A549 (cell line): ENCODE data around the gene IFT80. TPM values are rescaled to one million over a fixed set of nuclear protein-coding genes. Genes with fewer than 3 reads are reported as not detected.

Source experiments
- ATAC-seq, 2 experiments: fragments of 200-7000 bp in 1 of 2; fragments of >200 bp in 1 of 2; cut with Nextera tagmentation in 1 of 2; cut with Tn5 transposase in 1 of 2; 3 replicates each; pipeline versions ENCODE4 v1.8.0 to v1.9.1; 2018 to 2020; ENCODE audit warnings: mild to moderate bottlenecking in 1 of 2, moderate library complexity in 1 of 2
- CTCF ChIA-PET: fragments of 300-600 bp; sonication (Branson Sonifier 250); formaldehyde crosslinking; extraction: SDS; loops from one replicate; lab custom pipeline; 2021; ENCODE audit warnings: antibody characterized with exemption, inconsistent platforms; lab: Yijun Ruan, JAX
- POLR2A ChIA-PET: fragments of 350-600 bp; formaldehyde crosslinking; extraction: SDS; loops from one replicate; lab custom pipeline; 2021; ENCODE audit warnings: antibody characterized with exemption, inconsistent platforms; lab: Yijun Ruan, JAX
- DNase-seq, 2 experiments: peaks; one replicate each; pipeline versions ENCODE4 v3.0.0 to v3.0.0-alpha.2; 2011 to 2016; ENCODE audit warnings: low read depth in 1 of 2, low spot score in 1 of 2
- FAIRE-seq: peaks from 2 replicates; lab custom pipeline; 2011; peaks lifted over from hg19 to GRCh38; lab: Jason Lieb, UNC
- H3K27ac ChIP-seq, 2 experiments: fragments of >200 bp; sonication (Bioruptor Twin); formaldehyde crosslinking; 3 replicates each; pipeline ENCODE4 v1.5.1; 2016 to 2017
- H3K4me1 ChIP-seq: fragments of >200 bp; sonication (Bioruptor Twin); formaldehyde crosslinking; 3 replicates; pipeline ENCODE4 v1.6.1; 2016
- H3K4me2 ChIP-seq: fragments of >200 bp; sonication (Bioruptor Twin); formaldehyde crosslinking; 3 replicates; pipeline ENCODE4 v1.6.1; 2016
- H3K4me3 ChIP-seq: fragments of >200 bp; sonication (Bioruptor Twin); formaldehyde crosslinking; 3 replicates; pipeline ENCODE4 v1.5.1; 2016
- H3K9me3 ChIP-seq: fragments of >200 bp; sonication (Bioruptor Twin); formaldehyde crosslinking; 3 replicates; pipeline ENCODE4 v1.6.1; 2016
- BHLHE40 ChIP-seq: IDR thresholded peaks from 2 replicates; pipeline ENCODE4 v1.6.1; 2012; ENCODE audit warnings: low read depth, low read length, inconsistent platforms
- CBX8 ChIP-seq: fragments of 200-600 bp; sonication (generic); IDR thresholded peaks from 2 replicates; pipeline ENCODE4 v1.6.1; 2016
- CHD2 ChIP-seq: fragments of 150-350 bp; IDR thresholded peaks from 2 replicates; pipeline ENCODE4 v1.6.1; 2014; ENCODE audit warnings: low read length; ENCODE audit not compliant: partially characterized antibody
- EHF ChIP-seq: fragments of 250-450 bp; sonication (Bioruptor Pico); IDR thresholded peaks from 2 replicates; pipeline ENCODE4 v1.5.0; 2020; ENCODE audit warnings: mild to moderate bottlenecking
- ESRRA ChIP-seq: fragments of 150-350 bp; IDR thresholded peaks from 2 replicates; pipeline ENCODE4 v1.6.1; 2014; ENCODE audit warnings: mild to moderate bottlenecking, low read length, borderline replicate concordance
- FOSB ChIP-seq: fragments of 250-450 bp; sonication (Bioruptor Pico); IDR thresholded peaks from 2 replicates; pipeline ENCODE4 v1.5.0; 2020; ENCODE audit warnings: mild to moderate bottlenecking, moderate library complexity
- FOSL2 ChIP-seq, 2 experiments: fragments of 450-650 bp in 1 of 2; fragments of >200 bp in 1 of 2; sonication (Bioruptor Twin) in 1 of 2; formaldehyde crosslinking; IDR thresholded peaks; 2 replicates each; pipeline versions ENCODE4 v1.5.0 to v1.6.1; 2016 to 2020; ENCODE audit warnings: mild to moderate bottlenecking in 1 of 2, moderate library complexity in 1 of 2
- HOXB5 ChIP-seq: fragments of 250-450 bp; sonication (Bioruptor Pico); IDR thresholded peaks from 2 replicates; pipeline ENCODE4 v1.5.0; 2020; ENCODE audit warnings: mild to moderate bottlenecking, moderate library complexity
- JUNB ChIP-seq: fragments of >200 bp; sonication (Bioruptor Twin); formaldehyde crosslinking; IDR thresholded peaks from 2 replicates; pipeline ENCODE4 v1.6.1; 2016
- MAFK ChIP-seq: fragments of 450-650 bp; IDR thresholded peaks from 2 replicates; pipeline ENCODE4 v1.6.1; 2014; ENCODE audit not compliant: partially characterized antibody
- MAX ChIP-seq: IDR thresholded peaks from 2 replicates; pipeline ENCODE4 v1.6.1; 2012
- MAZ ChIP-seq: fragments of 150-350 bp; IDR thresholded peaks from 2 replicates; pipeline ENCODE4 v1.6.1; 2014; ENCODE audit warnings: antibody characterized with exemption, low read depth, low read length, borderline replicate concordance
- RCOR1 ChIP-seq: fragments of 150-350 bp; IDR thresholded peaks from 2 replicates; pipeline ENCODE4 v1.6.1; 2014; ENCODE audit warnings: antibody characterized with exemption, low read length, low read depth
- REST ChIP-seq: fragments of 200-600 bp; sonication (generic); IDR thresholded peaks from 2 replicates; pipeline ENCODE4 v1.6.1; 2016; ENCODE audit warnings: antibody characterized with exemption, mild to moderate bottlenecking, moderate library complexity
- USF2 ChIP-seq: fragments of 450-650 bp; IDR thresholded peaks from 2 replicates; pipeline ENCODE4 v1.6.1; 2014; ENCODE audit warnings: antibody characterized with exemption
- ZNF302 ChIP-seq: fragments of 250-450 bp; sonication (Bioruptor Pico); IDR thresholded peaks from 2 replicates; pipeline ENCODE4 v1.9.0; 2021; ENCODE audit warnings: inconsistent platforms, mild to moderate bottlenecking, moderate library complexity
- ZSCAN20 ChIP-seq: fragments of 250-450 bp; sonication (Bioruptor Pico); IDR thresholded peaks from 2 replicates; pipeline ENCODE4 v1.8.0; 2022; ENCODE audit warnings: mild to moderate bottlenecking, moderate library complexity
- WGBS: methylation state at CpG from one replicate; pipeline ENCODE4 v1.1.6; 2017; ENCODE audit errors: missing lambda C conversion rate; 5-methylcytosine and 5-hydroxymethylcytosine counted together
- polyA plus RNA-seq, 4 experiments: library from polyadenylated mRNA; depleted of rRNA in 3 of 4; stranded (reverse); fragments of >200 nt; fragmentation: RNase III in 1 of 4; extraction: RNeasy Plus Mini Kit Qiagen cat#74134 plus additional on column Dnase treatment in 1 of 4; gene quantifications; 2 replicates in 3 of 4; 3 replicates in 1 of 4; pipeline ENCODE4 v1.2.3, GENCODE V29; 2011 to 2017

Gene IFT80
- polyA plus RNA-seq, 2 of the 4 experiments (the other 2 are of a cell fraction), result 30.6 to 41.8 TPM

GRCh38 chr3:160446522-160447056 is 47.6 kb upstream of the IFT80 start (continued):
- TF ChIP-seq REST (no peak), MAX (no peak), HOXB5 (CRISPR knock-in tag) (no peak)
- TF ChIP-seq, all 56 proteins: peak for 0

- Histone ChIP-seq H3K4me2 (no peak overlapping the region), H3K4me1 (peaks cover 22% of the 10 kb centered on the region; the same call in 2 of the 3 replicates)
- FAIRE-seq (no peak), DNase-seq (no peak)
- ChIA-PET CTCF (interaction anchor here (0.6 to 0.9 kb wide), 2 partner anchors 21 to 33 kb away, joined by 3 to 4 read pairs; no protein-coding TSS in a partner anchor), POLR2A (interaction anchor here (0.7 kb wide), 1 partner anchor 347 kb away, joined by 4 read pairs; no protein-coding TSS in a partner anchor)
- 100% methylated on average over 1 of the region's 1 CpG for WGBS
- TF ChIP-seq BHLHE40 (no peak), CHD2 (no peak), HOXB5 (CRISPR knock-in tag) (no peak), RCOR1 (no peak)
- TF ChIP-seq, all 56 proteins: peak for 0
- H3K9me3 ChIP-seq, result no peaks in the 10 kb centered on the region
- no peak overlapping the region for H3K4me3 ChIP-seq
- H3K27ac ChIP-seq, result no peak overlapping the region
- no peak for ATAC-seq
These were observed 46.8 kb upstream of the IFT80 start for GRCh38 chr3:160445854-160446253.

GRCh38 chr3:160444411-160444810 is 45.4 kb upstream of the IFT80 start:
- FAIRE-seq, result no peak
- Histone ChIP-seq H3K4me3 (no peak overlapping the region), H3K4me2 (no peak overlapping the region), H3K9me3 (no peaks in the 10 kb centered on the region), H3K4me1 (peaks cover 22% of the 10 kb centered on the region; the same call in 2 of the 3 replicates), H3K27ac (no peak overlapping the region)
- ChIA-PET CTCF (interaction anchor here (0.7 to 1.2 kb wide), 2 partner anchors 13 to 412 kb away, joined by 3 read pairs; no protein-coding TSS in a partner anchor), POLR2A (no interaction called here)
- TF ChIP-seq USF2, result peak; percentile 68
- TF ChIP-seq MAZ, result no peak
- 75% methylated on average over 1 of the region's 1 CpG for WGBS
- 0 out of 6 replicates have a peak, but pooled peaks have one; percentile 8 to 10 for ATAC-seq
- DNase-seq, result peak; percentile 11 to 22

- no peak overlapping the region for H3K4me3 ChIP-seq
- CTCF ChIA-PET, result interaction anchor here (1.3 kb wide), 1 partner anchor 8 kb away, joined by 3 read pairs; no protein-coding TSS in a partner anchor
- POLR2A ChIA-PET, result interaction anchor here (1.3 kb wide), 1 partner anchor 8 kb away, joined by 4 read pairs; no protein-coding TSS in a partner anchor
- ATAC-seq (no peak), DNase-seq (no peak), FAIRE-seq (no peak)
- 92% methylated on average over 7 of the region's 7 CpGs for WGBS
- no peak overlapping the region for H3K27ac ChIP-seq
- no peak overlapping the region for H3K4me2 ChIP-seq
- no peaks in the 10 kb centered on the region for H3K9me3 ChIP-seq
- no peak for TF ChIP-seq REST
- TF ChIP-seq CBX8, result no peak
- no peak for TF ChIP-seq ESRRA
- no peak for TF ChIP-seq JUNB
- TF ChIP-seq ZNF302 (CRISPR knock-in tag), result no peak
- no peak for TF ChIP-seq ZSCAN20 (CRISPR knock-in tag)
- no peak for TF ChIP-seq MAFK
- TF ChIP-seq EHF (CRISPR knock-in tag), result no peak
- no peak for TF ChIP-seq FOSL2 (IDR thresholded peaks at IDR 0.05)
- TF ChIP-seq FOSL2 (CRISPR knock-in tag; IDR thresholded peaks at IDR 0.05), result no peak
- TF ChIP-seq FOSB, result no peak
- no peaks in the 10 kb centered on the region for H3K4me1 ChIP-seq
These were observed 41.7 kb upstream of the IFT80 start for GRCh38 chr3:160440687-160441086.
